WTC11 (cell line): ENCODE measurements around the gene ADCY1.

Experiments used
- CREB1 ChIP-seq: sonication (generic); formaldehyde crosslinking; IDR thresholded peaks from 2 replicates; pipeline ENCODE4 v1.8.0; 2023; ENCODE audit warnings: mild to moderate bottlenecking, missing genetic modification reagents
- CTCF ChIP-seq: fragments of 200-600 bp; IDR thresholded peaks from 2 replicates; pipeline ENCODE4 v1.8.0; 2022; ENCODE audit warnings: antibody characterized with exemption
- ESRRA ChIP-seq: sonication (generic); formaldehyde crosslinking; IDR thresholded peaks from 2 replicates; pipeline ENCODE4 v1.8.1; 2022; ENCODE audit warnings: mild to moderate bottlenecking, missing genetic modification reagents, borderline replicate concordance
- GRHL2 ChIP-seq: fragments of 250-450 bp; sonication (Bioruptor Pico); IDR thresholded peaks from 2 replicates; pipeline ENCODE4 v1.8.0; 2022; ENCODE audit warnings: mild to moderate bottlenecking, moderate library complexity; ENCODE audit not compliant: insufficient replicate concordance, severe bottlenecking
- NFYB ChIP-seq: sonication (generic); formaldehyde crosslinking; conservative IDR thresholded peaks from 2 replicates; pipeline ENCODE4 v1.8.0; 2022; ENCODE audit warnings: low read depth, missing genetic modification reagents
- USF2 ChIP-seq: sonication (generic); formaldehyde crosslinking; IDR thresholded peaks from 2 replicates; pipeline ENCODE4 v1.8.1; 2023; ENCODE audit warnings: mild to moderate bottlenecking, missing genetic modification reagents, moderate library complexity
- ZNF138 ChIP-seq: sonication (generic); formaldehyde crosslinking; conservative IDR thresholded peaks from 2 replicates; pipeline ENCODE4 v1.8.1; 2022; ENCODE audit warnings: mild to moderate bottlenecking, moderate library complexity, missing genetic modification reagents

GRCh38 chr7:45710271-45711160, 136.3 kb downstream of the ADCY1 start:
- TF ChIP-seq CTCF (no peak), USF2 (CRISPR knock-in tag) (no peak), NFYB (CRISPR knock-in tag) (no peak), ESRRA (CRISPR knock-in tag) (no peak), CREB1 (CRISPR knock-in tag) (no peak), GRHL2 (CRISPR knock-in tag) (no peak), ZNF138 (CRISPR knock-in tag) (no peak)
